ENCODE results near the gene SGF29. TPM values are rescaled to one million over a fixed set of nuclear protein-coding genes. Genes with fewer than 3 reads are reported as not detected.
"Not testable (repeated sequence)": the region's sequence is repeated elsewhere in the genome, so short reads cannot be mapped to it uniquely, and the experiment has no call there.

The SGF29 gene
- total RNA-seq, 1 donor from 2014 or later, result 40.6 TPM

DNA sequence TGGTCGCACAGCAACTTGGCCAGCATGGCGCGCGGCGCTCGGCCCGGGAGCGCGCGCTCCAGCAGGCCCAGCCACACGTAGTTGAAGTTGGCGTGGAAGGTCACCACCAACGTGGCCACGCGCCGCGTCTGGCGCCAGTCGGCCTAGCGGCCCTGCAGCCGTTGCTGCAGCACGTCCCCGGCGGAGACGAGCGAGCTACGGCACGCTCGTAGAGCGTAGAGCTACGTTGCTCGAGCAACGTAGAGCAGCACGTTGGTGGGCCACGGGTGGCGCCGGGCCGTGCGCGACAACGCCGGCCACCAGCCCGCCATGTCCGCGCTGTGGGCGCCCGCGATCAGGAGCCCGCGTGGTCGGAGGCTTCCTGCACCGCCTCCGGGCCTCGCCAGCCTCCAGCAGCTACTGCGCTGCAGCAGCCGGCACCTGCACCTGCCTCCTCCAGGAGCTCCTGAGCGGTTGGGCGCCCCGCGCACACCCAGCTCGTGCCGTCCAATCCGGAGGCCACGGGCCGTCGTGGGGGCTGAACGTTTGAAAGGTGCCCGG lies 69.5 kb downstream of the SGF29 start:
- TF ChIP-seq, protein P1, sequence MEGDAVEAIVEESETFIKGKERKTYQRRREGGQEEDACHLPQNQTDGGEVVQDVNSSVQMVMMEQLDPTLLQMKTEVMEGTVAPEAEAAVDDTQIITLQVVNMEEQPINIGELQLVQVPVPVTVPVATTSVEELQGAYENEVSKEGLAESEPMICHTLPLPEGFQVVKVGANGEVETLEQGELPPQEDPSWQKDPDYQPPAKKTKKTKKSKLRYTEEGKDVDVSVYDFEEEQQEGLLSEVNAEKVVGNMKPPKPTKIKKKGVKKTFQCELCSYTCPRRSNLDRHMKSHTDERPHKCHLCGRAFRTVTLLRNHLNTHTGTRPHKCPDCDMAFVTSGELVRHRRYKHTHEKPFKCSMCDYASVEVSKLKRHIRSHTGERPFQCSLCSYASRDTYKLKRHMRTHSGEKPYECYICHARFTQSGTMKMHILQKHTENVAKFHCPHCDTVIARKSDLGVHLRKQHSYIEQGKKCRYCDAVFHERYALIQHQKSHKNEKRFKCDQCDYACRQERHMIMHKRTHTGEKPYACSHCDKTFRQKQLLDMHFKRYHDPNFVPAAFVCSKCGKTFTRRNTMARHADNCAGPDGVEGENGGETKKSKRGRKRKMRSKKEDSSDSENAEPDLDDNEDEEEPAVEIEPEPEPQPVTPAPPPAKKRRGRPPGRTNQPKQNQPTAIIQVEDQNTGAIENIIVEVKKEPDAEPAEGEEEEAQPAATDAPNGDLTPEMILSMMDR (IDR thresholded peaks at IDR 0.05), result no peak
- no peaks in the 10 kb centered on the region for H3K27me3 ChIP-seq (ENCODE audit: low read depth)
- H3K4me1 ChIP-seq, result peaks cover 10% of the 10 kb centered on the region
- no peaks in the 10 kb centered on the region for H3K9me3 ChIP-seq
- intact Hi-C loops (cut with DNase I), result no loop called here
- ATAC-seq (peak; percentile 95 to 97), DNase-seq (peak; percentile 79)
- H3K27ac ChIP-seq, result peak overlapping the region; percentile 67
- H3K36me3 ChIP-seq, result peaks cover 5% of the 10 kb centered on the region
- H3K4me3 ChIP-seq, result peak overlapping the region; percentile 62

GRCh38 chr16:28630905-28631304 lies 77.2 kb downstream of the SGF29 start:
- H3K4me1 ChIP-seq; H3K36me3 ChIP-seq; H3K27ac ChIP-seq; DNase-seq; H3K9me3 ChIP-seq; ATAC-seq; H3K27me3 ChIP-seq (ENCODE audit: low read depth); H3K4me3 ChIP-seq; intact Hi-C loops (cut with DNase I): not testable (repeated sequence)

- H3K27ac ChIP-seq; H3K36me3 ChIP-seq; ATAC-seq; H3K4me1 ChIP-seq; H3K4me3 ChIP-seq; DNase-seq; H3K27me3 ChIP-seq (ENCODE audit: low read depth); H3K9me3 ChIP-seq; intact Hi-C loops (cut with DNase I): not testable (repeated sequence)
Observed at GRCh38 chr16:28636093-28636823, 82.5 kb downstream of the SGF29 start.

GRCh38 chr16:28637765-28638164 lies 84.0 kb downstream of the SGF29 start, which contains the start of gene NPIPB8:
NPIPB8 (plus strand) TSS chr16:28638065; CDS start chr16:28638361, 296 bp downstream.
- intact Hi-C loops (cut with DNase I), result not testable (repeated sequence)

DNA sequence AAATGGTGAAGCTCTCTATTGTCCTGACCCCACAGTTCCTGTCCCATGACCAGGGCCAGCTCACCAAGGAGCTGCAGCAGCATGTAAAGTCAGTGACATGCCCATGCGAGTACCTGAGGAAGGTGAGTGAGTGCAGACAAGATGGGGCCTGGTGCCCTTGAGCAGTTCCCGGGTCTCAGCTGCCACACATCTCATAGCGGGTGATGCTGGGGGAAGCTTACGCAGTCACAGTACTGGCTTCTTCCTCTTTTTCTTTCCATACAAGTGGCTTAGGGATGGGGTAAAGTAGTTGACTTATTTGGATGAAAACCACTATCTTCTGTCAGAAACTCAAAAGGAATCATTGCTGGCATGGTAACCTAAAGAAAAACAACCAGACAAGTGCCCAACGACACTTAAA lies 84.6 kb downstream of the SGF29 start:
- H3K27ac ChIP-seq; intact Hi-C loops (cut with DNase I); ATAC-seq; DNase-seq; H3K4me1 ChIP-seq; H3K9me3 ChIP-seq; H3K4me3 ChIP-seq; H3K36me3 ChIP-seq; H3K27me3 ChIP-seq (ENCODE audit: low read depth): not testable (repeated sequence)

More at GRCh38 chr16:28637765-28638164, 84.0 kb downstream of the SGF29 start, which contains the start of gene NPIPB8:
- DNase-seq; H3K27me3 ChIP-seq (ENCODE audit: low read depth); ATAC-seq; H3K4me1 ChIP-seq; H3K27ac ChIP-seq; H3K9me3 ChIP-seq; H3K4me3 ChIP-seq; H3K36me3 ChIP-seq: not testable (repeated sequence)

DNA sequence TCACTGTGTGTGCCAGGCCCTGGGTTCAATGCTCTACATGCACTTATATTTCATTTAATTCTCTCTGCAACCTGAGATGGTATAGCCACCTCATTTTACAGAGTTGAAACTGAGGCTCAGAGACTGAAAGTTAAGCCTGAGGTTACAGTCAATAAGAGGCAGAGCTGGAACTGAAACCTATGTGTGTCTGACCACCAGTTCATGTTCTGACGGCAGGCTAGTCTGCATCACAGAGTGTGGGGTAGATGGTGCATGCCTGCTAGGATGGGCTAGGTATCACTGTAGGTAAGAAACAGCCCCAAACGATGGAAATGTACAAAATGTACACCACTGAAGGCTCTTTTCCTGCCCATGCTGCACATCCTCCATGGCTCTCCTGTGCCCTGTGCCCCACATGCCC lies 86.2 kb downstream of the SGF29 start:
- H3K9me3 ChIP-seq; H3K4me1 ChIP-seq; DNase-seq; H3K4me3 ChIP-seq; ATAC-seq; H3K27me3 ChIP-seq (ENCODE audit: low read depth); intact Hi-C loops (cut with DNase I); H3K27ac ChIP-seq; H3K36me3 ChIP-seq: not testable (repeated sequence)

Other genes starting within 250 kb of the SGF29 start
- gene NPIPB6, start 190.4 kb upstream of the SGF29 start, total RNA-seq, result not detected
- gene EIF3CL, start 150.1 kb upstream of the SGF29 start, total RNA-seq, result 17.5 TPM
- gene NPIPB7, start 81.6 kb upstream of the SGF29 start, total RNA-seq, result 0.44 TPM
- gene CLN3, start 61.8 kb upstream of the SGF29 start, total RNA-seq, result 79.9 TPM
- gene APOBR, start 59.3 kb upstream of the SGF29 start, total RNA-seq, result 29.2 TPM
- gene IL27, start 47.1 kb upstream of the SGF29 start, total RNA-seq, result 1.4 TPM
- 302 TPM for gene NUPR1, start 14.9 kb upstream of the SGF29 start, total RNA-seq
- 10.3 TPM for gene SULT1A2, start 43.1 kb downstream of the SGF29 start, total RNA-seq
- gene SULT1A1, start 56.1 kb downstream of the SGF29 start, total RNA-seq, result 50.2 TPM
- gene NPIPB8, start 84.1 kb downstream of the SGF29 start, total RNA-seq, result 2.7 TPM
- 484 TPM for gene EIF3C, start 157.5 kb downstream of the SGF29 start, total RNA-seq
- gene NPIPB9, start 197.9 kb downstream of the SGF29 start, total RNA-seq, result 5.5 TPM